HEK293 (cell line): ENCODE results near the gene DNASE2B.

Experiments
- HOXC10 ChIP-seq: sonication (generic); formaldehyde crosslinking; IDR thresholded peaks from 2 replicates; pipeline ENCODE4 v1.8.1; 2023; ENCODE audit warnings: mild to moderate bottlenecking, missing genetic modification reagents
- ZBTB8A ChIP-seq: fragments of 450-650 bp; formaldehyde crosslinking; IDR thresholded peaks from 2 replicates; pipeline ENCODE4 v1.5.1; 2016; ENCODE audit warnings: missing biosample characterization, missing genetic modification characterization

DNA sequence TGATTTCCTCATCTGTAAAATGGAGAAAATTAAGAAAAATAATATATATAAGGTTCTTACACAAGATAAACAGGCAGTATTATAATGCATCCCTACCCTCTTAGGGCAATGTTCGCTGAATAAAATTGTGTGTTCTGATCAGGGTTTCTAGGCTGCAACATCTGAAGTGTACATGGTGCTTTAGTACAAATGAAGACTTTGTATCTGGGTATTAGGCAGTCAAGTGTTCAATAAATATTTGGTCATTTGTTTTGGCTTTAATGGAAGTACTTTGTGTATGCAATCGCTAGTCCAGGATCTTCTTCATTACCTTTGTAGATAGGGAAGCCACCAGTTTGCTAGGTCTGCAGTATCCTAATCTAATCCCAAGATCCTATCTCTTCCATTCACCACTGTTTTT is 28.1 kb downstream of the DNASE2B start:
- TF ChIP-seq ZBTB8A: no peak
- TF ChIP-seq HOXC10 (CRISPR knock-in tag): no peak
